Activated CD8-positive, alpha-beta memory T cell treated with anti-CD3 and anti-CD28 coated beads, Interleukin-2, amount 50 U/mL, for 24 hours (primary cell): ENCODE measurements around the gene VWA8.
"Not testable (repeated sequence)": the region's sequence is repeated elsewhere in the genome, so short reads cannot be mapped to it uniquely, and the experiment has no call there.

Source experiments
- DNase-seq: peaks from one replicate; pipeline ENCODE4 v3.0.0-alpha.2; 2020; ENCODE audit errors: extremely low read depth

VWA8 gene

DNA sequence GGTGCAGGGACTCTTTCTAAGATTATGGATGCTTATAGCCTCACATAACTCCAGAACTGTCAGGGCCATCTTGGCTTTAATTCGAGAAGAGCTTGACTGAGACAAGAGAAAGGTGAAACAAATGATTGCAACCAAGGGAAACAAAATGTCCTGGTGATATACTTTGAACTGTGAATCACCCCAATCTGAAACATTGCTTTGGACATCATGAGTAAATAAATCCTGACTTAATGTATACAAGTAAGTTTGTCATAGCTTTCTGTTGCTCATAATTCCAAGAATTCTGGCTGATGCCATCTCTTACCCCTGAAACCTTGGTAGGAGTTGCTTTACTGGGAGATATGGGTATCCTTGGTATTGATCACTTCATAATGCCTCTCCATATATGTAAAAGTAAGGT lies 5.8 kb upstream of the VWA8 start:
- DNase-seq: no peak

DNA sequence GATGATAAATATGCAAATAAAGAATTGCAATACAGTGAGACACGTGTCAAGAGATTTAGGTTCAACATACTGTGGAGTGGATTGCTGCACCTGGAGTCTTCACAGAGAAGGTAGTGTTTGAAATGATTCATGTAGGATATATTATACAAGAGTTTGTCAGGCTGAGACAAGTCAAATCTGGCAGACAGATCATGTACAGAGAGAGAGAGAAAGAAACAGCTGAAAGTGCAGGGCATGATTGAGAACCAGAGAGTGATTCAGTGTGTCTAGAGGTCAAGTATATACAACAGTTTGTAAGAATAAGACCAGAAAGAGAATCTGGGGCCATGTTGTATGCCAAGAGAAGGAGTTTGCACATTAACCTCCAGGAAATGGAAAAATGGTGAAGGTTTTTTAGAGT lies 2.1 kb upstream of the VWA8 start:
- DNase-seq: no peak

DNA sequence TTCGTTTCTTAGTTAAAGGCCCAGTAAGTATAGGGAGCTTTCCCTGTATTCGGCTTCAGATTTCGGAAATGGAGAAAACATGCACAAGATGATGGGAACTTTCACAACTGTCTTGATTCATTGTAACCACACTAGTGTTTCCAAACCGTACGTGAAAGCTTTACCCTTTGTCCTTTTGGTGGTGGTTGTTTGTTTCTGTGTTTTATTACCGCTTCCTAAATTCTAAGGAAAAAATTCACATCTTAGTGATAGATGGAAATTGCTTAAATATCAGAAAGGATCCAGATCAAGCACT lies 504 bp upstream of the VWA8 start:
- DNase-seq: no peak

DNA sequence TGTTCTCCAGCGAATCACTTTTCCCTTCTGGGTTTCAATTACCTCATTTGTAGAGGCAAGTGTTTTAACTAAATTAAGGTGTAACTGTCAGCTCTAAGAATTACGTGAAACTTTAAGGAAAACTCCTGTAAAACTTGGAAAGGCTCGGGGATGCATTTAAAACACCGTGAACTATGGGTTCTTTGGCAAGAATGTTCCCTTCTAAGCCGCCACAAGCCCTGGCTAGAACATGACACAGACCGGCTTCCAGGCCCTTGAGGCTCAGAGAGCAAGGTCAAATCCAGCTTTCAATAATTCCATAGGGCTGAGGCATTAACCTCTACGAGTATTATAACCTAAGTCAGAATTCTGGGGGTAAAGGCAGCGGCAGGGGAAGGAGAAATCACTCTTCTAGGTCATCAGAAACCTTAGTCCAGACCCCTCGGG lies 685 bp downstream of the VWA8 start:
- no peak for DNase-seq

DNA sequence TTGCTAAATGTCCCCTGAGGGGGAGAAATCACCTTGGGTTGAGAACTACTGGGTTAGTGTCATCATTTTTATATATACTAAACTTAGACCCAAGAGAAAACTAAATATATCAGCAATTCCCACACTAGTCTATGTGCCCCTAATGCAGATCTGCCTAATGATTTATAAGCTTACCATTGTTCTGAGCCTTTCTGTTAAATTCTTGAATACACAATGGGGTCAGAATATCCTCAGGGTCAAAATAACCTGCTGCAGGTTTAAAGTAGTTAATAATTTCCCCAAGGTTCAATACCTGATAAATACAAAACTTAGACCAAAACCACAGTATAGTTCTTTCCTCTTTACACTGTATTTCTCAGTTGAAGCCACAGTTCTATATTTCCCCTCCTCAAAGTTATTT lies 4.6 kb downstream of the VWA8 start:
- no peak for DNase-seq

DNA sequence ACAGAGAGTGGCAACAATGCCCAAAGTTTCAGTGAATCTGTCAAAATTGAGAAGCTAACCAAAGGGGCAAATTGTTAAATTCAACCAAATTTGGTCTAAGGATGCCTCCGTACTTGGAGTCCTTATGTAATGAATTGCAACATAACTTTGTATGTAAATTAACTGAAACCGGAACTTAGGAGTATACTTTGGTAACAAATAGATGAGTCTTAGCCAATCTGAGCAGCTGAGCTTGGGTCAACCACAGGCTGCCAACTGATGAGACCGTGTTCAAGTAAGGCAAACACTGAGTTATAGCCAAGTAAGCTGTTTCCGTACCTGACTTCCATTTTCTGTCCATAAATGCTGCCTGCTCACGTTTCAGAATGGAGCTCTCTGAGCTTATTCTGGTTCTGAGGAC lies 5.3 kb downstream of the VWA8 start:
- DNase-seq: no peak

DNA sequence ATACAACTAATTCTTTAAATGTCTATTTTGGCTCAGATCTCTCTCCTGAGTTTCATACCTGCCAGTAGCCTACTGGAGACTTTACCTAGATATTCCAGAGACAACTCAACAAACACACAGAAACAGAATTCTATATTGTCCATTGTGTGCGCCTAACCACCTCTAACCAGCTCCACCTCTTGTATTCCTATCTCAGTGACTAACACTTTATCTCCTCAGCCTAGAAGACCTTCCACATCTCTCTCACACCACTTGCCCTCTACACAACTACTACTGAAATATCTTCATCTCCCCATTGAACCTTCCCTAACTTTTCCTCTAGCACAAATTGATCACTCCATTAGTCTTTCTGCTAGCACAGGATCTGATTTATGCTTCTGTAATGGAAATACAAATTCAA lies 6.7 kb downstream of the VWA8 start:
- DNase-seq: no peak

DNA sequence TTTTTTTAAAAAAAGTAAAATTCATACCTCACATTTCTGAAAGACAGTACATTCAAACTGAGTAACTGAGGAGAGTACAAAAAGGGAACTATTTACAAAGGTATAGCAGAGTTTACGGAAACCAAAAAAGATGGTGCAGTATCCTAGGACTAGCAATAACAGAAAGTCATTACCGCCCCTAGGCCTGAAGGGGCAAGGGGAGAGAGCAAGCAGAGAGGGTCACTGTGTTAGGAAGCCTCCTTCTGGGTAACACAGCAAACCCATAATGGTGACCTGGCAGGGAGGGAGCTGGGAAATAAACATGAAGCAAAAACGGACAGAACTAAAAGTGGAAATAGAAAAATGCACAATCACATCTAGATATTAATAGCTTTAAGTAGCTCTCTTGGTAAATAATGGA lies 8.2 kb downstream of the VWA8 start:
- DNase-seq: no peak

DNA sequence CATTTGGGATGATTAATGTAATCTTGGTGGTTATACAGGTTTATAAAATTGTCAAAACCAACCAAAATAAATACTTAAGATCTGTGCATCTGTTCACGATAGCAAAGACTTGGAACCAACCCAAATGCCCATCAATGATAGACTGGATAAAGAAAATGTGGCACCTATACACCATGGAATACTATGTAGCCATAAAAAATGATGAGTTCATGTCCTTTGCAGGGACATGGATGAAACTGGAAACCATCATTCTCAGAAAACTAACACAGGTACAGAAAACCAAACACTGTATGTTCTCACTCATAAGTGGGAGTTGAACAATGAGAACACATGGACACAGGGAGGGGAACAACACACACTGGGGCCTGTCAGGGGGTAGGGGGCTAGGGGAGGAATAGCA lies 11.8 kb downstream of the VWA8 start:
- DNase-seq: not testable (repeated sequence)

DNA sequence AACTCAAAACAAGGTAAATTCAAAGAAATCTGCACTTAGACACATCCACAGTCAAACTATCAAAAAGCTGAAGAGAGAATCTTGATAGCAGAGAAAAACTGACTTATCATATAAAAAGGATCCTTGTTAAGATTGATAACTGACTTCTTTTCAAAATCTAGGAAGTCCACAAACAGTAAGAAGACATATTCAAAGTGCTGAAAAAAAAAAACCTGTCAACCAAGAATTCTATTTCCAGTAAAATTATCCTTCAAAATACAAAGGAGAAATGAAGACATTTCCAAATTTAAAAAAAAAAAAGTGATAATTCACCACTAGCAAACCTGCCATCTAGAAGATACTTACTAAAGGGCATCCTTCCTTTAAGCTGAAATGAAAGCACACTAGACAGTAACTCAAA lies 15.0 kb downstream of the VWA8 start:
- DNase-seq: no peak

DNA sequence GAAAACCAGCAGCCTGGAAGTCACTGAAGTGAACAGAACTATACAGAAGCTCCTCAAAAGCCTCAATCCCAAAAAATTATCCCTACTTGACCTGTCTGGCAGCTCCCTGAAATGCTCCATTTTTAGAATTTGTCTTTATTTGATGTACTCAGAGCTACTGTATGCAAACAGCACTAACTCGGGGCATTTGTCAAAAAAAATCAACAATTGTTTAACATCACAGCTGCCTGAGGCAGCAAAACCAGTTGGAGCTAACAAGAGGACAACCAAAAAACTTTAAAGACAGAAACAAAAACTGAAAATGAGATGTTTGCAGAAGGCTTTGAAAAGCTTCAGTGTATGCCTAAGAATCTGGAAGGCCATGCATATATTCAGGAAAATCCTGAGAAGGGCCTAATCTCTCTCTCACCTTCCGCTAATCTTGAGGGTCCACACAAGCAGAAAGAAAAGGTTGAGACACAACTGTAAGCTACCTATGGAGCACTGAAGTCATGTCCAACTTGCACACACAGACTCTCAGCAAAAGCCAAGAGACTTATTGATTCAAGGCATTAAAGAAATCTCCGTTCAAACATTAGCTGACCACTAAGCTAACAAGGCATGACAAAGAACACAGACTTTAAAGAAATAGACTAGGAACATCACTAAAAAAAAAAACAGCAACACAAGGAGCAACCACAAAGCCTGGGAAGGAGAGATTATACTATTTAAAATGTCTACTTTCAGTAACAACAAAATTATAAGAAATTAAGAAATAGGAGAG lies 16.1 kb downstream of the VWA8 start:
- DNase-seq: no peak

DNA sequence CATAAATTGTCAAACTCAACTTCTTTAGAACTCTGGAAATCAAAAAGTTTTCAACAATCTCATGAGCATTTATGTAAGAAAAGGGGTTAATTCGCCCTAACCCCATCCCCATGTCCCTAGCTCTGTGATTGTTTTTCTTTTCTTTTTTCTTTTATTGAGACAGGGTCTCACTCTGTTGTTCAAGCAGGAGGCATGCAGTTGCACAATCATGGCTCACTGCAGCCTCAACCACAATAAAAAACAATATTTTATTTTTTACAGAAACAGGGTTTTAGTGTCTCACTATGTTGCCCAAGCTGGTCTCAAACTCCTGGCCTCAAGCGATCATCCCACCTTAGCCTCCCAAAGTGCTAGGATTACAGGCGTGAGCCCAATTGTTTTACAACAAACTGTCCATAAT lies 16.7 kb downstream of the VWA8 start:
- no peak for DNase-seq

DNA sequence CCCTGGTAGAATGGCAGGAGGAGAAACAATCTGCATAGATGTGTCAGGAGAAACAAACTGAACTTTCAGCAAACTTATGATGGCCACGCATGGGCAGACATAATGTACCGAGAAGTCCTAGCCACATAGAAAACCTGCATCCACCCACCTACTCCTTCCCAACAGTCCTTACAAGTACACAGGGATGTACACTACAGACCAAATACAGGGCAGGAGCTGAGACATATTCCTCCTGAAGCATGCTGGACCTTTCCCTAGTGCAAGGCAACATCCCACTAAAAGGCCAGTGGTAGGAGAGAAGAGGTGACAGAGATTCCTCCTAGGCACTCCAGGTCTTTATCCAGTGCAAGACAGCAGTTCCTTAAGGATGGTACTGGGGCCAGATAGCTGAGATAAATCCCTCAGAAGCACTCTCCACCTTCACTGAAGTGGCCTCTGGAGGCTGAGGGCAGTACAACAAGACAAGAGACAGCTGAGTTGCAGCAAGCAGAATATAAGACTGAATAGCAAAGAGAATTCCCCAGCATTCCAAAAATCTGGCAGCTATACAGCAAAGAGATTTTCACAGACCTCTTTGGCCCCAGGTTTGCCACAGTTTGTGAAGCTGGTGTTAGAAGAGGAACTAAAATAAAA lies 18.3 kb downstream of the VWA8 start:
- DNase-seq: no peak

DNA sequence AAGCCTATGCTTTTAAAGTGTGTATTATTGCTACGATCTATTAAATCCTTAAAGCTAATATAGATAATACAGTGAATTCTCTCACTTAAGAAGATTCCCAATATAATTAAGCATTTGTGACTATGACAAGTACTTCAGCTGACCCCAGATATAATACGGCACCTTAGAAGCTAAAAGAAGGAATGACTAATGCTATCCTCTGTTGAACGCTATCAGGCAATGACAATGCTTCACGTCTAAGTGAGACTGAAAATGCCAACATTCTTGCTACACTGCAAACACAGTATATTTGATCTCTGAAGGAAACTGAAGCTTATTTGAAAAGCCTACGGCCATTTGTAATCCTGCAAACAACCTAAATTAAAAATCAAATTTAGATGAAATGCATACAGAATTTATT lies 19.7 kb downstream of the VWA8 start:
- no peak for DNase-seq

DNA sequence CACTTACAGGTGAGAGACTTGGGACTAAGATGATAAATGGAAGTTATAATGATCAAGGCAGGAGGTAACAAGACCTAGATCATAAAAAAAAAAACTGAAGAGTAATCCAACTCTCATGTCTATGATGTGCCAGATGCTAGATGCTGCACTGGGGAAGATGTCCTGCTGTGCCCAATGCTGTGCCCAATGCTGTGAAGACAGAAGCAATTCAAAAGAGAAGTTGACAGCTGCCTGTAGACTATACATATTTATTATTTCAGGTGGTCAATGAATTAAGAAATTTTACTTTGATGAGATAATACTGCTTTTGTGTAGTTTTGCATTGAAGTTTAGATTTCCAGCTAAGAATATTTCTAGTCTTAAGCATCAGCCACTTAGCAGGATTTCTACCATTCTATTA lies 21.5 kb downstream of the VWA8 start:
- DNase-seq: no peak

DNA sequence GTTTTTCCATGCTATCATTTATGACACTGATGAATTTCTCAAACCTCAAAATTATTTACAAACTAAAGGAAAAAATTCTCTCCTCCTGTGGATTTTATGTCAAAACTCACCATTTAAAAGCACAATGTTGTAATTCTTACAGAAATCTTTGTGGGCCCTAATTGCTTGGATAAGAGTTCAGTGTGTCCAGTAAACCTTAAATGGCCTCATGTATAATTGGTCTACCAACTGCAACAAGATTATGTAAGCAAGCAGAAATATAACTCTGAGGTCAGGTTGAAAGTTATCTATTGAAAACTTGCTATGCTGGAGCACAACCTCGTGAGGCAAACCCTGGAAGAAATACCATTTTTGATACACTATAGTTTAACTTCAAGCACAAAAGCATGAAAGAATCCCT lies 22.0 kb downstream of the VWA8 start:
- no peak for DNase-seq

DNA sequence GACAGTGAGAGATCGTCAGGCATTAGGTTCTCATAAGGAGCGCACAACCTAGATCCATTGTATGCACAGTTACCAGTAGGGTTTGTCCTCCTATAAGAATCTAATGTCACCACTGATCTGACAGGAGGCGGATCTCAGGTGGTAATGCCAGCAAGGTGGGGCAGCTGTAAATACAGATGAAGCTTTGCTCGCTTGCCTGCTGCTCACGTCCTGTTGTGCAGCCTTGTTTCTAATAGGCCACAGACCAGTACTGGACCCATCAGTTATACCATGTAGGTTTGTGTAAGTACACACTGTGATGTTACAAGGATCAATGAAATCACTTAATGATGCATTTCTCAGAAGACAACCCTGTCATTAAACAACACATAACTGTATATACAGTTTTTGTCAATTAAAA lies 23.5 kb downstream of the VWA8 start:
- DNase-seq: no peak

DNA sequence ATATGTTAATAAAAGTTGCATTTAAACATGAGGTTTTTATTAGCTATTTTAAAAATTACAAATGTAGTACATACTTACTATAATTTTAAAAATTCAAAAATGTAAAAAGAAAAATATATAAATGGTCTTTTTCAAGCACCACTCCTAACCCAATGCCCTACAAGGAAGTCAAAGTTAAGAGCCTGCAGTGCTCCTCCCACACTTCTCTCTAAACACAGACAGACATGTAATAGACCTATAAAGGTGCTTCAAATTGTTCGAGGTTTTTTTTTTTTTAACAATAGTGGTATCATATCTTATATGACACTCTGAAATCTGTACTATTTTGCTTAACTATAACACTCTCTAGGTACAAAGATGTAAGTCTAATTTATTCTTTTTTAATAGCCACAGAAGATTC lies 25.4 kb downstream of the VWA8 start:
- DNase-seq: no peak

DNA sequence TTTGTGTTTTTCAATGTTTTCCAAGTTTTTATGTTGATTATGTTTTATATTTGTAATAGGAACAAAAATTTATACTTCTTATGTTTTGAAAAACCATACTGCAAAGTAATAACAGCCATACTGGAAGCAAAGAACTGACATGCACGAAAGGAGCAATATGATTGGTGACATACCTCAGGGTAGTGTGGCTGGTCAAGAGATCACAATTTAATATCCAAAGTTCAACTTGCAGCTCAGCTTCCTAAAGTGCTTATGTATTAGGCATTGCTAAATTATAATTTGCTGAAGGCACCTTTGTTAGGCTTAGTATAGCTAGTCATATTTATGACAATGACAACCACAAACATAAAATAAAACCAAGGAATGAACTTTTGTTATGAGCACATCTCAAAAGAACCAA lies 25.9 kb downstream of the VWA8 start:
- no peak for DNase-seq

DNA sequence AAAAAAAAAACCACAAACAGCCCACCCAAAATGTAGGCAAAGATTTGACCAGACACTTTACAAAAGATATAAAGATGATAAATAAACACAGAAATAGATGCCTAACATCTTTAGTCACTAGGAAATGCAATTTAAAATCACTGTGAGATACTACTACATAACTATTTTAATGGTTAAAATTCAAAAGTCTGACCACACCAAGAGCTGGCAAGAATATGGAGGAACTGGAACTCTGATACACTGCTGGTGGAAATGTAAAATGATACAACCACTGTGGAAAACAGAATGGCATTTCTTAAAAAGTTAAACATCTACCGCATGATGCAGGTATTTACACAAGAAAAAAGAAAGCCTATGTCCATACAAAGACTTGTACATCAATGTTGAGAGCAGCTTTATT lies 26.8 kb downstream of the VWA8 start:
- no peak for DNase-seq

DNA sequence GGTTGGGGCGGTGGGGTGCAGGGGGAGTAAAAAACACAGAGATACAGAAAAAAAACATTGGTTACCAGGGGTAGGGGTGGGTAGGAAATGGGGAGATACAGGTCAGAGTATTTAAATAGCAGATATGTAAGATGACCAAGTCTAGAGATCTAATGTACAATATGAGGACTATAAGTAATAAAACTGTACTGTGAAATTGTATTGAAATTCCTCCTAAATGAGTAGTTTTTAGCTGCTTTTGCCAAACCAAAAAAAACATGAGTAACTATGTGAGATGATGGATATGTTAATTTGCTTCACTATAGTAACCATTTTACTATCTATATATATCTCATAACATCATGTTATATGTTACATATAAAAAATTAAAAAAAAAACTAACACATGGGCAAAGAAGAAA lies 29.6 kb downstream of the VWA8 start:
- DNase-seq: no peak

DNA sequence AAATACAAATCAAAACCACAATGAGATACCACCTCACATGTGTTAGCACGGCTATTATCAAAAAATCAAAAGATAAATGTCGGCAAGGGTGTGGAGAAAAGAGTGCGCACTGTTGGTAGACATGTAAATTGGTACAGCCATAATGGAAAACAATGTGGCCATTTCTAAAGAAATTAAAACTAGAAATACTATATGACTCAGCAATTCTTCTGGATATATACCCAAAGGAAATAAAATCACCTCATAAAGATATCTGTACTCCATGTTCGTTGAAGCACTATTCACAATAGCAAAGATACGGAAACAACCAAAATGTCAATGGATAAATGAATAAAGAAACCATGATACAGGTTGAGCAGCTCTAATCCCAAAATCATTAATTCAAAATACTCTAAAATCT lies 30.8 kb downstream of the VWA8 start:
- DNase-seq: no peak

DNA sequence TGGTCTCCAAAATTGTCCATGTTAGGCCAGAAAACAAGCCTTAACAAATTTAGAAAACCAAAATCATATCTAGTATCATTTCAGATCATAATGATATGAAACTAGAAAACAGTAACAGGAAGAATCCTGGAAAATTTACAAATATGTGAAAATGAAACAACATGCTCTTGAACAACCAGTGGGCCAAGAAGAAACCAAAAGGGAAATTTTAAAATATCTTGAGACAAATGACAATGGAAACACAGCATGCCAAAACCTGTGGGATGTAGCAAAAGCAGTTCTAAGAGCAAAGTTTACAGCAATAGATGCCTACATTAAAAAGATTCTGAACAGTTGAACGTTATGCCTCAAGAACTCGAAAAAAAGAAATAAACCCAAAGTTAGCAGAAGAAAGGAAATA lies 32.6 kb downstream of the VWA8 start:
- DNase-seq: no peak

DNA sequence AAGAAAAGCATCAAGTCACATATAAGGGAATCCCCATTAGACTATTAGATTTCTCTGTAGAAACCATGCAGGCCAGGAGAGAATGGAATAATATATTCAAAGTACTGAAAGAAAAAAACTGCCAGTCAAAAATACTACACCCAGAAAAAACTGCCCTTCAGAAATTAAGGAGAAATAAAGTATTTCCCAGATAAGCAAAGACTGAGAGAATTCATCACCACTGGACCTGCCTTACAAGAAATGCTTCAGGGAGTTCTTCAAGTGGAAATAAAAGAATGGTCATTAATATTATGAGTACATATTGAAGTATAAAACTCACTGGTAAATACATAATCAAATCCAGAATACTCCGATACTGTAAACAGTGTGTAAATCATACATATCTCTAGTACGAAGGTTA lies 35.9 kb downstream of the VWA8 start:
- no peak for DNase-seq
